ENCODE data around the gene EIF2A.
A peak's percentile ranks its signal among the peaks of the same experiment; 100 is the strongest.
"Not testable (repeated sequence)": the region's sequence is repeated elsewhere in the genome, so short reads cannot be mapped to it uniquely, and the experiment has no call there.

EIF2A gene

GRCh38 chr3:150603153-150603979 lies 56.8 kb downstream of the EIF2A start, which contains the start of gene SELENOT:
SELENOT (plus strand) TSS chr3:150603321; CDS start chr3:150603363, 42 bp downstream.
- DNase-seq: peak; percentile 99

GRCh38 chr3:150603980-150604319 lies 57.4 kb downstream of the EIF2A start:
- DNase-seq: no peak

GRCh38 chr3:150605998-150606641 lies 59.5 kb downstream of the EIF2A start:
- no peak for DNase-seq

- no peak for DNase-seq
Observed at GRCh38 chr3:150607267-150608065, 60.9 kb downstream of the EIF2A start.

GRCh38 chr3:150609988-150610387 lies 63.4 kb downstream of the EIF2A start:
- DNase-seq: no peak

- no peak for DNase-seq
Observed at GRCh38 chr3:150610785-150611184, 64.2 kb downstream of the EIF2A start.

- no peak for DNase-seq
Observed at GRCh38 chr3:150611666-150612065, 65.1 kb downstream of the EIF2A start.

- DNase-seq: no peak
Observed at GRCh38 chr3:150612494-150612893, 65.9 kb downstream of the EIF2A start.

GRCh38 chr3:150613034-150613433 lies 66.4 kb downstream of the EIF2A start:
- no peak for DNase-seq

GRCh38 chr3:150613709-150614480 lies 67.3 kb downstream of the EIF2A start:
- no peak for DNase-seq

- no peak for DNase-seq
Observed at GRCh38 chr3:150620002-150620689, 73.6 kb downstream of the EIF2A start.

GRCh38 chr3:150622955-150623354 lies 76.4 kb downstream of the EIF2A start:
- DNase-seq: not testable (repeated sequence)

- no peak for DNase-seq
Observed at GRCh38 chr3:150623945-150624344, 77.4 kb downstream of the EIF2A start.

- DNase-seq: no peak
Observed at GRCh38 chr3:150626148-150626930, 79.8 kb downstream of the EIF2A start.

GRCh38 chr3:150627557-150627956 lies 81.0 kb downstream of the EIF2A start:
- DNase-seq: no peak

GRCh38 chr3:150631515-150632221 lies 85.1 kb downstream of the EIF2A start:
- no peak for DNase-seq

GRCh38 chr3:150635076-150635475 lies 88.5 kb downstream of the EIF2A start:
- no peak for DNase-seq

- peak; percentile 19 for DNase-seq
Observed at GRCh38 chr3:150635526-150635925, 88.9 kb downstream of the EIF2A start.

Data from retina (tissue), 1 donor.